SU-DHL-6 (cell line): ENCODE measurements around the gene C19orf38.
"Not testable (repeated sequence)": the region's sequence is repeated elsewhere in the genome, so short reads cannot be mapped to it uniquely, and the experiment has no call there.

ENCODE experiments used
- H2AFZ ChIP-seq: fragments of 200-600 bp; sonication (generic); 2 replicates; pipeline ENCODE4 v1.6.1; 2014; ENCODE audit warnings: low read depth, mild to moderate bottlenecking, moderate library complexity, mixed read lengths, antibody characterized with exemption, low read length; ENCODE audit not compliant: severe bottlenecking
- H3F3A ChIP-seq: fragments of 200-600 bp; shearing (Covaris generic); 2 replicates; pipeline ENCODE4 v1.6.0; 2016; ENCODE audit warnings: antibody characterized with exemption, mild to moderate bottlenecking; ENCODE audit not compliant: insufficient read depth
- H3K27ac ChIP-seq: fragments of 200-600 bp; sonication (generic); 2 replicates; pipeline ENCODE4 v1.5.1; 2016; ENCODE audit warnings: low read depth, mild to moderate bottlenecking, low read length, moderate library complexity, mixed read lengths
- H3K27me3 ChIP-seq: fragments of 200-600 bp; sonication (generic), shearing (Covaris generic); 2 replicates; pipeline ENCODE4 v1.6.0; 2014; ENCODE audit warnings: mild to moderate bottlenecking, low read length
- H3K36me3 ChIP-seq: fragments of 200-600 bp; sonication (generic); 2 replicates; pipeline ENCODE4 v1.6.1; 2014; ENCODE audit warnings: mild to moderate bottlenecking, low read length, mixed read lengths
- H3K4me2 ChIP-seq: fragments of 300-600, 200-600 bp; shearing (Covaris generic), sonication (generic); 2 replicates; pipeline ENCODE4 v1.6.0; 2014; ENCODE audit warnings: low read length, low read depth, mild to moderate bottlenecking; ENCODE audit not compliant: poor library complexity, severe bottlenecking
- H3K4me3 ChIP-seq: fragments of 200-600 bp; sonication (generic); 2 replicates; pipeline ENCODE4 v1.5.1; 2014; ENCODE audit warnings: antibody characterized with exemption, low read length, mild to moderate bottlenecking, mixed read lengths; ENCODE audit not compliant: insufficient read depth, poor library complexity, severe bottlenecking
- H3K79me2 ChIP-seq: fragments of 200-600 bp; sonication (generic); 2 replicates; pipeline ENCODE4 v1.6.1; 2014; ENCODE audit warnings: mild to moderate bottlenecking, low read length, moderate library complexity; ENCODE audit not compliant: insufficient read depth
- H3K9ac ChIP-seq: fragments of 200-600 bp; sonication (generic); 2 replicates; pipeline ENCODE4 v1.7.0; 2014; ENCODE audit warnings: mild to moderate bottlenecking, low read length
- H3K9me2 ChIP-seq: fragments of 200-600 bp; sonication (generic); replicated peaks from 2 replicates; pipeline ENCODE4 v1.6.1; 2014; ENCODE audit warnings: low read length; ENCODE audit not compliant: insufficient read depth
- H3K9me3 ChIP-seq: fragments of 200-600 bp; sonication (generic); 2 replicates; pipeline ENCODE4 v1.6.1; 2014; ENCODE audit warnings: low read length, mixed read lengths; ENCODE audit not compliant: insufficient read depth
- H4K20me1 ChIP-seq: fragments of 200-600 bp; sonication (generic); 2 replicates; pipeline ENCODE4 v1.6.1; 2014; ENCODE audit warnings: low read depth, mild to moderate bottlenecking, antibody characterized with exemption, low read length, moderate library complexity, mixed read lengths
- CTCF ChIP-seq: fragments of 200-600 bp; sonication (generic); IDR thresholded peaks from one replicate; pipeline ENCODE4 v1.5.1; 2017; ENCODE audit warnings: antibody characterized with exemption, mild to moderate bottlenecking, low read length, moderate library complexity; ENCODE audit not compliant: insufficient read depth, poor library complexity, severe bottlenecking
- EZH2phosphoT487 ChIP-seq: fragments of 200-600 bp; sonication (generic), shearing (Covaris generic); conservative IDR thresholded peaks from 2 replicates; pipeline ENCODE4 v1.6.1; 2018; ENCODE audit warnings: mild to moderate bottlenecking, antibody characterized with exemption, low read length, moderate library complexity, mixed read lengths

Gene C19orf38

DNA sequence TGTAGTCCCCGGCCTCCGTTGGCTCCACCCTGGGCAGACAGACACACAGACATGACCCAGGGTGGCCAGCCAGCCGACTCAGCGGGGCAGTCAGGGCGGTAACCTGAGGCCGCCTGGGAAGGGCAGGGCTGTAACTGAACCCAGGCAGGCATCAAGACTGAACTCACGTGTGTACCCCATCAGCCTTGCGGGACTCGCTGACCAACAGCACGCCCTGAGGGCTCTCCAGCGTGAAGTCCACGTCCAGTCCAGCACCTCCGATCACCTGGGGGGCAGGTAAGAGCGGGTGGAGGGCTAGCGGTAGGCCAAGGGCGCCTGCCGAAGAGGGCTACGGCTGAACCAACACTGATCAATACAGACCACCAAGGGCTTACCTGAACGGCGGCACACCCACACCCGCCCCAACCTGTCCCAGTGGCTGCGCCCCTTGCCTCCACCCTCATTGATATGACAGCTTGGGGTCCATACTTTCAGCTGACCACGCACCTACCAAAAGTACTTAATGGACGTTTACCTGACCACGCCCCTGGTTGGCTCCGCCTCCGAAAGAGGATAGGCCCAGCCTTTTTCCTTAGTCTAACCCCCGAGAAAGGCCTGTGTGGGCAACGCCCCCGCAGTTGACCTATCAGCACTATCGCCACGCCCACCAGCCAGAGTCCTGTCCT lies 13.0 kb upstream of the C19orf38 start:
- H3K4me3 ChIP-seq: no peak overlapping the region
- no peaks in the 10 kb centered on the region for H3K9me2 ChIP-seq
- H4K20me1 ChIP-seq: no peaks in the 10 kb centered on the region
- peaks cover 12% of the 10 kb centered on the region for H3F3A ChIP-seq
- H3K27ac ChIP-seq: peak overlapping the region; percentile 84; the same call in 1 of the 2 replicates
- H3K9ac ChIP-seq: no peak overlapping the region
- H3K4me2 ChIP-seq: peak overlapping the region; percentile 58
- H3K27me3 ChIP-seq: no peaks in the 10 kb centered on the region
- H3K9me3 ChIP-seq: no peaks in the 10 kb centered on the region
- no peaks in the 10 kb centered on the region for H3K79me2 ChIP-seq
- no peaks in the 10 kb centered on the region for H3K36me3 ChIP-seq
- TF ChIP-seq EZH2phosphoT487 (no peak), CTCF (no peak)
- no peak overlapping the region for H2AFZ ChIP-seq

GRCh38 chr19:10835754-10836478 lies 12.3 kb upstream of the C19orf38 start, which contains the start of gene TMED1:
TSS of gene TMED1 (minus strand) at chr19:10836212. CDS start at chr19:10836191, 21 bp downstream.
- H3K27ac ChIP-seq: peak within 1 kb of the TSS; percentile 84
- H3K4me2 ChIP-seq: peak within 1 kb of the TSS; percentile 58
- peak within 1 kb of the TSS; percentile 84 for H2AFZ ChIP-seq
- TF ChIP-seq EZH2phosphoT487: no peak
- TF ChIP-seq CTCF: no peak
- H4K20me1 ChIP-seq: no peaks in the 10 kb centered on the region
- H3K27me3 ChIP-seq: no peaks in the 10 kb centered on the region
- no peaks in the 10 kb centered on the region for H3K9me2 ChIP-seq
- peaks cover 12% of the 10 kb centered on the region for H3F3A ChIP-seq
- H3K9me3 ChIP-seq: no peaks in the 10 kb centered on the region
- H3K79me2 ChIP-seq: no peaks in the 10 kb centered on the region
- H3K4me3 ChIP-seq: peak within 1 kb of the TSS; percentile 62
- no peaks in the 10 kb centered on the region for H3K36me3 ChIP-seq
- peak within 1 kb of the TSS; percentile 78 for H3K9ac ChIP-seq

DNA sequence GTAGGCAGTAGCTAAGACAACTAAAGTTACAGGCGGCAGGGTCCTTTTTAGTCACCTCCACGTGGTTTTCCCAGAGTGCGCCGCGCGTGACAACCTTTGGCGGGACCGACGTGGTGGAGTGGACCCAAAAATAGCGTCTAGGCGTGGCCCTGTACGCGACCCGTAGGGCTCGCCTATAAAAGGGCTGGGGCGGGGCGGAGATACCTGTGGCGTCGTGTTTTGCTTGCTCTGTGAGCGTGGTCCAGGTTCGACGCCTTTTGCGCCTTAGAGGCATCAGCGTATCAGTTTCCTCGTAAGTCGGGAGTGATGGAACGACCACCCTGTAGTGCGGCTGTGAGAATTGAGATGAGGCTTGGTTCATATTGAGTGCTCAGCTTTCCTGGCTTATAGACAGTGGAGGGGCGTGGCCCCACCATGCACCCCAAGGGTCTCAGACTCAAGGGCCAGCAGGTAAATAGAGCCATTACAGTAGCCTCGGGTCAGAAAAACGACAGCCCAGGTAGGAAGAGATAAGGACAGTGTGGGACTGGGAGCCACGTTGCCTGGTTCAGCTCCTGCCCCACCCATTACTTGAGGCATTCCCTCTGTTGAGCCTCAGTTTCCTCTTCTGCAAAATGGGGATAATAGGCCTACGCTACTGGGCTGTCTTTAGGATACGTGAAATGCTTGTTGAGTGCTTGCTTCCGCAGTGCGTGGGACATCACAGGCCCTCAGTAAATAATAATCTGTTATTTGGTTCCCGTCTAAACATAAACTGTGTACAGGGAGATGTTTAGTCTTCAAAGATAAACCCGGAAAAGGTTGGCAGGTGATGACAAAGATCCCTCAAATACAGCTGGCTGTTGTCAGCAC lies 11.5 kb upstream of the C19orf38 start:
- H2AFZ ChIP-seq: peak overlapping the region; percentile 84

DNA sequence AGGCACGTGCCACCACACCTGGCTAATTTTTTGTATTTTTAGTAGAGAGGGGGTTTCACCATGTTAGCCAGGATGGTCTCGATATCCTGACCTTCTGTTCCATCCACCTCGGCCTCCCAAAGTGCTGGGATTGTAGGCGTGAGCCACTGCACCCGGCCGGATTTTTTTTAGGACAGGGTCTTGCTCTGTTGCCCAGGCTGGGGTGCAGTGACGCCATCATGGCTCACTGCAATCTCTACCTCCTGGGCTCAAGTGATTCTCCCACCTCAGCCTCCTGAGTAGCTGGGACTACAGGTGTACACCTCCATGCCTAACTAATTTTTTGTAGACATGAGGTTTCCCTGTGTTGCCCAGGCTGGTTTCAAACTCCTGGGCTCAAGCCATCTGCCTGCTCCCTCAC lies 10.6 kb upstream of the C19orf38 start:
- H3K9me2 ChIP-seq, H3K4me3 ChIP-seq, H3K4me2 ChIP-seq, H3K27ac ChIP-seq, H3K9me3 ChIP-seq, H3K36me3 ChIP-seq, H3K9ac ChIP-seq, H3K27me3 ChIP-seq, H4K20me1 ChIP-seq, H2AFZ ChIP-seq, H3K79me2 ChIP-seq: not testable (repeated sequence)
- H3F3A ChIP-seq: peaks cover 12% of the 10 kb centered on the region

More for the DNA sequence above, 11.5 kb upstream of the C19orf38 start:
- H3F3A ChIP-seq: peaks cover 12% of the 10 kb centered on the region
- H3K4me2 ChIP-seq: peak overlapping the region; percentile 58
- no peaks in the 10 kb centered on the region for H3K36me3 ChIP-seq
- peak overlapping the region; percentile 62 for H3K4me3 ChIP-seq
- H4K20me1 ChIP-seq: no peaks in the 10 kb centered on the region
- H3K79me2 ChIP-seq: no peaks in the 10 kb centered on the region
- no peaks in the 10 kb centered on the region for H3K9me3 ChIP-seq
- peak overlapping the region; percentile 84 for H3K27ac ChIP-seq
- no peaks in the 10 kb centered on the region for H3K9me2 ChIP-seq
- no peak for TF ChIP-seq EZH2phosphoT487
- no peak for TF ChIP-seq CTCF
- peak overlapping the region; percentile 78 for H3K9ac ChIP-seq
- H3K27me3 ChIP-seq: no peaks in the 10 kb centered on the region
